ENCODE results near the gene ATP8B4. TPM values are rescaled to one million over a fixed set of nuclear protein-coding genes. Genes with fewer than 3 reads are reported as not detected.

The ATP8B4 gene
- total and polyA plus RNA-seq, 2 of the 8 experiments (the other 6 are each of a cell fraction or from before 2014, with no cell fraction given) = 0.17 to 0.24 TPM

DNA sequence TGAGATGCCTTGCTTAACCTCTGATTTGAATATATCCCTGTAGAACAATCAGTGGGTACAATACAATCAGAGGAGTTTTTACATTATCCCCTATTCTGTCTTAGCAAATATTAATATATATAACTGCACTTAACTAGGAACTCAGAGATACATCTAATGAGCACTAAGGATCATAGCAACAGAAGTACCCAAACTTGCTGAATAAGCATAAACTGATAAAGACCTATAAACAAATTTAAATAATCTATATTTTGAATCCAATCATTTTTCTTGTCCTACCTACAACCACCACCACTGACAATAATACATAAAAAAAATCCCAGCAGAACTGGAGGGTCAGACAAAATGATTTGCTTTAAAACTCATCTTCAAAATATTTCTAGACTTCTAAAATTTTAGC is 106.2 kb downstream of the ATP8B4 start:
- Histone ChIP-seq H3K79me1 (ENCODE audit: low read depth, low read length) (no peaks in the 10 kb centered on the region), H3K23ac (ENCODE audit: insufficient read length) (no peak overlapping the region), H3K4me3 (ENCODE audit: extremely low read depth in 1 of 4, insufficient read depth in 2 of 4, low read depth in 3 of 4, low read length in 4 of 4) (no peak overlapping the region), H4K20me1 (replicated peaks in 1 of 2; ENCODE audit: control insufficient read depth in 1 of 2, insufficient read depth in 2 of 2, low read length in 2 of 2) (no peaks in the 10 kb centered on the region), H4K91ac (replicated peaks; ENCODE audit: insufficient read length, low read length) (no peak overlapping the region), H2AFZ (ENCODE audit: low read length) (no peak overlapping the region), H4K5ac (ENCODE audit: insufficient read length, low read depth, low read length) (no peak overlapping the region), H3K4me2 (ENCODE audit: insufficient read depth in 1 of 2, low read depth in 2 of 2, low read length in 2 of 2) (no peak overlapping the region), H3K4me1 (replicated peaks in 1 of 4; ENCODE audit: control insufficient read depth in 3 of 4, insufficient read depth in 4 of 4, low read length in 3 of 4) (0 out of 7 replicates have a peak, but pooled peaks cover 0 to 1% (median 0%) of the 10 kb centered on the region in 4 experiments), H3K27me3 (replicated peaks in 1 of 4; ENCODE audit: control insufficient read depth in 3 of 4, extremely low read depth in 1 of 4, insufficient read depth in 3 of 4, low read length in 3 of 4) (no peaks in the 10 kb centered on the region), H3K4ac (replicated peaks; ENCODE audit: insufficient read length, low read depth, low read length) (no peak overlapping the region), H3K79me2 (ENCODE audit: control insufficient read depth in 1 of 2, insufficient read depth in 2 of 2, low read length in 2 of 2) (no peaks in the 10 kb centered on the region), H3K9ac (replicated peaks in 1 of 4; ENCODE audit: extremely low read depth in 1 of 4, low read depth in 3 of 4, low read length in 3 of 4) (no peak overlapping the region), H3K9me3 (ENCODE audit: insufficient read depth in 2 of 2, low read depth in 1 of 2, low read length in 1 of 2) (no peaks in the 10 kb centered on the region), H3K56ac (replicated peaks; ENCODE audit: insufficient read length, low read depth, low read length) (no peak overlapping the region), H2BK12ac (ENCODE audit: low read depth, low read length) (no peak overlapping the region), H3K14ac (ENCODE audit: insufficient read length) (no peak overlapping the region), H2AK5ac (ENCODE audit: low read depth, low read length) (no peak overlapping the region), H2BK20ac (ENCODE audit: low read length) (no peak overlapping the region), H3K36me3 (ENCODE audit: control insufficient read depth in 2 of 4, insufficient read depth in 4 of 4, low read length in 3 of 4) (no peaks in the 10 kb centered on the region), H3K27ac (ENCODE audit: low read depth, low read length) (no peak overlapping the region), H3K18ac (ENCODE audit: extremely low read depth, low read length) (no peak overlapping the region), H2BK120ac (replicated peaks; ENCODE audit: low read depth, low read length) (no peak overlapping the region), H3K23me2 (ENCODE audit: low read depth, low read length) (no peaks in the 10 kb centered on the region), H4K8ac (ENCODE audit: extremely low read depth, insufficient read depth, low read length) (no peak overlapping the region), H2BK5ac (ENCODE audit: low read depth, low read length) (no peak overlapping the region), H2BK15ac (ENCODE audit: low read length) (no peak overlapping the region)
- no peak for TF ChIP-seq ATF3 (IDR thresholded peaks at IDR 0.05; ENCODE audit: insufficient read depth, low read depth, low read length)
- peak; percentile 74 for TF ChIP-seq MAFK (IDR thresholded peaks at IDR 0.05; ENCODE audit: low read depth, low read length)
- CTCF ChIA-PET (ENCODE audit: partially characterized antibody) = interaction anchor here (2.6 kb wide), 1 partner anchor 10 kb away, joined by 10 read pairs; no protein-coding TSS in a partner anchor
- POLR2A ChIA-PET (ENCODE audit: partially characterized antibody) = no interaction called here
- no peak for DNase-seq (ENCODE audit: low read depth in 1 of 2, low spot score in 2 of 2)
- no peak for FAIRE-seq
